HG02938 (cell line): ENCODE data around the gene SMR3B.

ENCODE experiments used
- ATAC-seq: cut with Tn5 transposase; IDR thresholded peaks from one replicate; pipeline ENCODE4 v1.9.1; 2021; ENCODE audit warnings: mild to moderate bottlenecking, moderate library complexity; ENCODE audit not compliant: unreplicated experiment

Gene SMR3B

DNA sequence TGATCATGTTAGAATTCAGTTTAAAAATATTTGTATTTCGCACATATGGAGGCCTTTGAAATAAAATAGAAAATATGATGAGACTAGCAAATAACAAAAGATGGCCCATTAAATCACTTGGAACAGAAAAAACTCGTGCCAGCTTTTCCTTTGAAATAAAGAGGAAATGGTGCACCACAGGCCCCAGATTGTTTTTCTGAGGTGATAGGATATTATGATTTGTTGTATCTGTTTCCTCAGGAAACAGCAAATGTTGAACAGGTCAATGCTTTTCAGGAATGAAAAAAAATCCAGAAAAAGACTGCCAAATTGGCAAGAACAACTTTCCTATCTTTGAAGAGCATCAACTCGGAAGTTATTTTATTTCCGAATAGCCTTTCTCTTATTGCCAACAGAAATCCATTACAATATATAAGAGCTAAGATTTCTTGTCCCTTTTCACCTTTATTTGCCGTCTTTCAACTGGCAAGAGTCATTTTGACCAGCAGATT is at the start of gene SMR3B:
Gene SMR3B (plus strand): TSS at position 441 of the 491 bp plus-strand sequence. CDS start 1,380 bp downstream, outside the sequence.
- no peak for ATAC-seq

DNA sequence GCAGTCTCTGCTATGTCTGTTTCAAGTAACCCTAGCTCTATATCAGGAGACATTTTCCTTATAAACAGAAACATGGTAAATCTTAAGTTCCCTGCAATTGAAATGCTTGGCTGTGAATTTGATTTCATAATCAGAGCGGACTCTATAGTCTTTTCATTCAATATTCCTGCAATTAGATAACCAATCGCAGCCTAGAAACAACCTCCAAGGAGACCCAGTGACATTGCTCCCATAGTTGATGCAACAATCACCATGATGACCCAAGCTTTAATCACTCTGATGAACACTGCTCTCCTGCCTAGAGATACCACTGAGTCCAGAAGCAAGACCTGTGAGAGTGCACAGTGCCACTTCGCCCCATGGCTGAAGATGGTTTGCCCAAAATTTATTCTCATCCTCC is 48.2 kb upstream of the SMR3B start, which contains the start of gene CABS1:
Gene CABS1 (plus strand): TSS at position 301 of the 400 bp plus-strand sequence. CDS start 59 bp downstream, at position 360.
- no peak for ATAC-seq

DNA sequence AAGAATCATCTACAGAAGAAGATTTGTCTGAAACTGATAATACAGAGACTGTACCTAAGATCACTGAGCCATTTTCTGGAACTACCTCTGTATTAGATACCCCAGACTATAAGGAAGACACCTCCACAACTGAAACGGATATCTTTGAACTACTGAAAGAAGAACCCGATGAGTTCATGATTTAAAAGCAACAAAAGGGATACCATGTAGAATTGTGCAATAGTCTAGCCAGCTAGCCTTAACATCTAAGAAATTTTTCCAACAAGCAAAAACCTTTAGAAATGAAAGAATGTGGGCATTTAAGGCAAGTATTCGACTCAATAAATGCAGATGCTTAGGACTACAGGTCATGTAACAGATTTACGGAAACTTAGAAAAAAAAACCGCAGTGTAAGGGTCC is 46.9 kb upstream of the SMR3B start:
- no peak for ATAC-seq

DNA sequence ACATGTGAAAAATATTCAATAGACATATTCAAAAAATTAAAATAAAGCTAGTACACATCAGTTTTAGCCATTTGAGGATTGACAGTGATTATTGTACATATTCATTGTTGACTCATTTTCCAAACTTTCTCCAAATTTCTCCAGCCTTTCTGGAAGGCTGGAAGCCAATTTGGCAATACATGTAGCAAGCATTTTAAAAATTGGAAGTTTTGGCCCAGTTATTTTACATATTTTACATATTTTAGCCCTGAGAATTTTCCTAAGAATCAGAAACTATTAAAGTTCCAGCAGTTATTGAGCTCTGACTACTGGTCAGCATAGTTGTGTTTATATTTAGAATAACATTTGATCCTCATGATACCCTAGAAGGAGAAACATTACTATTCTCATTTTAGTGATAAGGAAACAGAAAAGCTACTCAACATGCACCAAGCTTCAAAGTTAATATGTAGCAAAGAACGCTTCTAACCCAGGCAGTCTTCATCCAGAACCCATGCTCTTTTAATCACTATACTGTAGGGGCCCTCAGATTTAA is 45.0 kb upstream of the SMR3B start:
- no peak for ATAC-seq

DNA sequence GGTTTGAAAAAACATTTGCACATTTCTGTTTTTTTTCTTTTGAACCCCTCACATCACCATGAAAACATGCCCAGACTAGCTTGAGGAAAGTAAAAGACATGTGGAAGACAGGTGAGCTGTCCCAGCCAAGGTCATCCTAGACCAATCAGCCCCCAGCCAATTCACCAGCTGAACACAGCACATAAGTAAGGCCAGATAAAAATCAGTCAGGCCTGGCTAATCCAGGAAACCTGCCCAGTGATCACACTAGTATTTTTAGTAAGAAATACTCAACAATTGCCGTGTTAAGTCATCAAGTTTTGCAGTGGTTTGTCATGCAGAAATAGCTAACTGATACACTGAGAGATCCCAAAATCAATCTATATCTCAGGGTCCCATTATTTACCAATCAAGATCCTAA is 26.7 kb upstream of the SMR3B start:
- ATAC-seq = no peak

DNA sequence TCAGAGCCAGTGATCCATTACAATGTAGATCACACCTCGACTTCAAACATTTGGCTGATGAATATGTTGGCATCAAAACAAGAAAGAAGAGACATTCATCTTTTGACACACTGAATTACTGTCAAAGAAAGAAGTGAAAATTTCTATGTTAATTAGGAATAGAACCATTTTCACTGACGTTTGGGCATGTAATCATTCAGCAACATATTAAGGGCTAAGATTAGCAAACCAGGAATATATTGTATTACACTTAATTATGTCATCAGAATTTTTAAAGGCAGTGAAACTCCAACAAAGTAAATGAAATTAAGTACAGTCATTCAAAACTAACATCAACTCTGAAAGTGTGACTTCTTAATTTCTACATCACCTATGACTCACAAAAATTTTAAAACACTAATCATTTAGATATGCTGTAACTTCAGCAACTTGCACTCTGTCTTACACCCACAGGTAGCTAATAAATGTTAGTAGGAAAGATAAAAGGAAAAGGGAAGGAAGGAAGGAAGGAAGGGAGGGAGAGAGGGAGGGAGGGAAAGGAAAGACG is 23.7 kb upstream of the SMR3B start:
- no peak for ATAC-seq

DNA sequence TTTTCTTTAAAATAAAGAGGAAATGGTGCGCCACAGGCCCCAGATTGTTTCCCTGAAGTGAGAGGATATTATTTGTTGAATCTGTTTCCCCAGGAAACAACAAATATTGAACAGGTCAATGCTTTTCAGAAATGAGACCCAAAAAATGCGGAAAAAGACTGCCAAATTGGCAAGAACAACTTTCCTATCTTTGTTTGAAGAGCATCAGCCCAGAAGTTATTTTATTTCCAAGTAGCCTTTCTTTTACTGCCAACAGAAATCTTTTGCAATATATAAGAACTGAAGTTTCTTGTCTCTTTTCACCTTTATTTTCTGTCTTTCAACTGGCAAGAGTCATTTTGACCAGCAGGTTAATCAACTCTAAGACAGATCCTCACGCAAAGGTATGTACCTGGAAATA is 22.5 kb upstream of the SMR3B start, which contains the start of gene SMR3A:
Gene SMR3A (plus strand): TSS at position 301 of the 400 bp plus-strand sequence. CDS start 1,356 bp downstream, outside the sequence.
- no peak for ATAC-seq

DNA sequence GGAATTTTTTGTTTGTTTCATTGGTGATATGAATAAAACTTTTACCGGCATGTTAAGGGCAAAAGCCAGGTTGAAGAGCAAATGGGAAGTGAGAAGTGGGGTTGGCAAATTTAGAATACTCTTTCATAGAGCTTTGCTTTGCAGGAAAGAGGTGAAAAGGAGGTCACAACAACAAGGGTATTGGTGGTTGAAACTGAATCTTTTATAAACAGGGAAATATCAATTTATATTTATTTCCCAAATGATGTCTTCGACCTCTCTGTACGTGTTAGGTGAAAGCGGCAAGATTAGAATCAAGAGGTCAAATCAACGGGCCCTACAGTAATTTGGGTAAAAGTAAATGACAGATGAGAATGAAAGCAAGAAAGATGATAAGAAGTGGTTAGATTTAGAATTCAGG is 18.9 kb upstream of the SMR3B start:
- ATAC-seq = no peak

DNA sequence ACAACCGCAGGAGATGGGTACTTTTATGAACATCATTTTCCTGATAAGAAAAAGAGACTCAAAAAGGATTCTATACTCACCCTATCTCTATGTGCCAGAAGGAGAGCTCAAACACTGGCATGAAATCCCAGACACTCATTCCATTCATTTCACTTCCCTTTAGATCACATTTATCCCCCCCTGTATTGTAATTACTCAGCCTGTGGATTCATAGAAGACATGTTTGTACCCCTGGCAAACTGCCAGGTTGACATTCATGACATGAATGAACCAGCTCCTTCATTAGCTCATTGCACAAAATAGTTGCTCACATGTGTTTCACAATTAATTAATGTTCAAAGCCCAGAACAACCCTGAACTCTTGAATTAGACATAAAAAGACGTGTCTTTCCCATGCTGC is 17.5 kb upstream of the SMR3B start:
- ATAC-seq = no peak

DNA sequence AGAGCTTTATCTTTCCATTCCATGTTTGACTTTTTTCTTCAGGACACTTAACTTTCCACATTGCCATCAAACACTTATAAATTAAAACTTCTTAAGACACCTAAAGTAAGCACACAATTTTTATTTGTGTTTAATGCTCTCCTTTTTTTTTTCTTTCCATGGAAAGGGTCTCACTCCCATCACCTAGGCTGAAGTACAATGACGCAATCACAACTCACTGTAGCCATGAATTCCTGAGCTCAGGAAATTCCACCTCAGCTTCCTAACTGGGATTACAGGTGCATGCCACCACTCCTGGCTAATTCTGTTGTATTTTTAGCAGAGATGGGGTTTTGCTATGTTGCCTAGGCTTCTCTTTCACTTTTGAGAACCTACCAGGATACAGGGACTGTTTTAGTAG is 15.1 kb upstream of the SMR3B start:
- no peak for ATAC-seq

DNA sequence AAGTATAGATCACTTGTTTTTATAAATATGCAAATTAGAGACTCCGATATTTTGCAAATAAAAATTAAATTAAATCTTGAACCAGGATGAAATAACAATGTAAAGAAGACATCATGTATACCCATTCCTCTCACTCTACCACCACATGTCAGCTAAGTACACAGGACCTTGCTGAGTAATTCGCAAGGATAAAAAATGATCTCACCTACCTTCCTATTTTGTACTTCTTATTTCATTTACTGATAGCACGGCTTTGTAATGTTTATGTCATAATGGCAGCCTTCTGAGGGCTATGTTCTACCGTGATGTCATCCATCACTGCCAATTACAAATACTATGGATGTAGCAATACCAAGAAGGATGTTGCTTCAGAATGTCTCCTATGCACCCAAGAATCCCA is 10.9 kb upstream of the SMR3B start:
- ATAC-seq = no peak

DNA sequence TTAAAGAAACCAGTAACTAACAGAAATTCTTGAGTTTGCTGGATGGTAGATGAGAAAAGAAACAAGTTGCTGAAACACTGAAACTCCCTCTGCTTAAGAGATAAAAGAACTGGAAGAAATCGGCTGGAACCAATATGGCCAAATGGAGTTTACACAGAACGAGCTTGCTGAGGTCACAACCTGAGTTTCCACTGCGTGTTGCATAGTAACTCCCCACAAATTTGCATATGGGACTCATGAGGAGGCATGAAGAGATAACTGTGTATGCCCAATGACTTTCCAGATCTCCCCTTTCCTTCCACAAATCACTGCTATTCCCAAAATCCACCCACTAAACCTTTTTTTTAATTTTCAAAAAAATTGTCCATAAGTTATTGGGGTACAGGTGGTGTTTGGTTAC is 10.2 kb upstream of the SMR3B start:
- ATAC-seq = no peak

DNA sequence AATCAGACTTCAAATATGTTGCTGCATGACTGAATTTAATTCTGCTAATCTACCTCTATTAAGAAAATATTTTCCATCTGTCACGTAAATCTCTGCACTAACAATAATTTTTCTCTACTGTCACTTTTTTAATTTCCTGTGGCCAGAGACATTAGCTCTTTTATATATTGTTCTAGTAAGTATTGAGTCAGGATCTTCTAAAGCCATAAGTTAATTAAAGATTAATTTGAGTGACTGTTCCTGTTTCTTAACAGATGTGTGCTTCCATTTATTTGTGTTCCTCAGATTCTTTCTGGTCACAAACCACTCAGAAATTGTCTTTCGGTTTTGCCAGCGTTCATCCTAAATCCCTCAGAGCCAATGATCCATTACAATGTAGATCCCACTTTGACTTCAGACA is 2.4 kb upstream of the SMR3B start:
- ATAC-seq = no peak

DNA sequence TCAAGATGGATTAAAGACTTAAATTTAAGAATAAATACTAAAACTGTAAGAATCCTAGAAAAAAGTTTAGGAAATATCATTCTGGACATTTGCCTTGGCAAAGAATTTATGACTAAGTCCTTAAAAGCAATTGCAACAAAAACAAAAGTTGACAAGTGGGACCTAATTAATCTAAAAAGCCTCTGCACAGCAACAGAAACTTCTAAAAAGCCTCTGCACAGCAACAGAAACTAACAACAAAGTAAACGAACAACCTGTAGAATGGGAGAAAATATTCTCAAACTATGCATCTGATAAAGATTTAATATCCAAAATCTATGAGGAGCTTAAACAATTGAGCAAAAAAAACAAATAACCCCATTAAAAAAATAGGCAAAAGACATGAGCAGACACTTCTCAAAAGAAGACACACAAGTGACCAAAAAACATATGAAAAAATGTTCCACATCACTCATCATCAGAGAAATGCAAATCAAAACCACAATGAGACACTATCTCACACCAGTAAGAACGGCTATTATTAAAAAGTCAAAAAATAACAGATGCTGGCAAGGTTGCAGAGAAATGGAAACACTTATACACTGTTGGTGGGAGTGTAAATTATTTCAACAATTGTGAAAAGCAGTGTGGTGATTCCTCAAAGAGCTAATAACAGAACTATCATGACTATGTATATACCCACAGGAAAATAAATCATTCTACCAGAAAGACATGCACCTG is 9.3 kb downstream of the SMR3B start:
- ATAC-seq = peak; percentile 68

DNA sequence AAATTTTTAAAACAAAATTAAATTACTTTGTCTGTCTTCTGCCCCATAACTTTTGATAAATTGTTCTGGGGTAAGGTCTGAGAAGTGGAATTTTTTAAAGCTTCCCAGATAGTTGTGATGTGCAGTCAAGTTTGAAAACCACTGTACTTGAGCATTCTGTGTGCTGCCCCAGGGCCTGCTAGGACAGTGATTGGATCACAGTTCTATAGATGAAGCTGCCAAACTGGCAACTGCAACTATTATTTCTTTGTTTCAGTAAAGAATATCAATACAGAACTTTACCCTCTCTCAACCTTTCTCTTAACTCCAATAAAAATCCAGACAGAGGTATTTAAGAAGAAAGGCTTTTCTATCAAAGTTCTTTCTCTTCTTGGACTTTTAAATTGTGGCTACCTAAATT is 14.6 kb downstream of the SMR3B start, which contains the start of gene OPRPN:
Gene OPRPN (plus strand): TSS at position 361 of the 400 bp plus-strand sequence. CDS start 1,346 bp downstream, outside the sequence.
- no peak for ATAC-seq

DNA sequence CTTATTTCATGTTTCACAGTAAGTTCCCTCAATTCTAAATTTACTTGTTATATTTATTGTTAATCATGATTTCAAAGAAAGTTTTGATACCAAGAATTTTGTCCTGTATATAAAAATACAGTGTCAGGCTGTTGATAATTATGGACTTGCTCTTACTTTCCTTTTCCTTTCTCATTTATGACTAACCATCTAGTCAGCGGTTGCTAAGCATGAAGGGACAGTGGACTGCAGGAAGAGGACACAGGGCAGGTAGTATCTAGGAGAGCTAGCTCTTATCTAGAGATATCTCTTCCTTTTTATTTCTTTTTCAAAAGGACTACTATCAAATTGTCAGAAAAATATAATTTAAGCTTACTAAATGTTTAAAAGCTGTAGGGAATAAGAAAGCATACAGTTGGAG is 16.4 kb downstream of the SMR3B start:
- ATAC-seq = peak; percentile 59

DNA sequence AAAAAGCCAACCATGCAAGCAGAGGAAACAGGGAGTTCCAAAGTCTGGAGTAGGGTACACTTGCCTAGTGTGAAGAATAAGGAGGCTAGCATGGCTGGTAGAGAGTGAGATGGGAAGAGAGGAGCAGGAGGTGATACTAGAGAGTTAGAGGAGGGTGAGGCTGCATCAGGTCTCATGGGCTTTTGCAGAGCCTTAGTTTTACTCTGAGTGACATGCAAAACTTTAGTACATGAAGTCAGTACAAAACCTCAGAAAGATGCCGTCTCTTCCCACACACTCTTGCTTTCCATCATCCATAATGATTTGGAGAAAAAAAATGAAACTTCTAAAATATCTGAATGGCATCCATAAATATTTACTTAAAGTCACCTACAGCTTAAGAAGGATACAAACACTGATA is 19.8 kb downstream of the SMR3B start:
- no peak for ATAC-seq

DNA sequence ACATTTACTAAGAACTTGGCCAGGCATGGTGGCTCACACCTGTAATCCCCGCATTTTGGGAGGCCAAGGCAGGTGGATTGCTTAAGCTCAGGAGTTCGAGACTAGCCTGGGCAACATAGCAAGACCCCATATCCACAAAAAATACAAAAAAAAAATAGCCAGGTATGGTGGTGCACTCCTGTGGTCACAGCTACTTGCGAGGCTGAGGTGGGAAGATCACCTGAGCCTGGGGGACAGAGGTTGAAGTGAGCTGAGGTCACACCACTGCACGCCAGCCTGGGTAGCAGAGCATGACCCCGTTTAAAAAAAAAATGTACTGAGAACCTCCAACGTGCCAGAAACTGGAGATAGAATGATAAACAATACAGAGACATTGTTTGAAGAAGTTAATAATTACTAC is 22.8 kb downstream of the SMR3B start:
- ATAC-seq = peak; percentile 75

DNA sequence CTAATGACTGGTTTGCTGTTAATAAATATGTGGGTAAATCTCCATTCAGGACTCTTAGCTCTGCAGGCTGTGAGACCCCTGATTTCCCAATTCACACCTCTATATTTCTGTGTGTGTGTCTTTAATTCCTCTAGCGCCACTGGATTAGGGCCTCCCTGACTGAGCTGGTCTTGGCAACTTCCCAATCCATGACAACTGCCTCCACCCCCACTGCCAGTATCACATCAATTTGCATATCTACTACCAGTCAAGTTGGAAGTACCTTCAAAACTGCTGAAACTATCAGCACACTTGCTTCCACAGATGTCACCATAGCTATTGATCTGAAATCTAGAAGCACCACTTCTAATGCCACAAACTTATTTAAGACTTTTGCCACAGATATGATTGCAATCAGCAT is 42.4 kb downstream of the SMR3B start:
- no peak for ATAC-seq

DNA sequence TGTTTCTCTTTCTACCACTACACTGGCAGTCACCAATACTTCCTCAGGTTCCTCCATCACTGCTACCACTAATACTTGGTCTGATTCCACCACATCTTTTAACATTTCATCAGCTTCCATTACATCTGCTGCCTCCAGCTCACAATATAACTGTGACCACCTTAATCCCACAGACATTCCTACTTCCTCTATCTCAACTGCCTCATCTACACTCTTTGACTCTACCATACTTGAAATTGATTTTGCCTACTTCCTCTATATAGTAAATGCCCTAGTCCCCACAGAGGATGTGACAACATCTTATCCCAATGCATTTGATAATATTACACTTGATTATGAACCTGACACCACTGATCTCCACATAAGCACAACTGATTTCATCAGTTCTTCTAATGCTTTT is 43.9 kb downstream of the SMR3B start:
- peak; percentile 52 for ATAC-seq

DNA sequence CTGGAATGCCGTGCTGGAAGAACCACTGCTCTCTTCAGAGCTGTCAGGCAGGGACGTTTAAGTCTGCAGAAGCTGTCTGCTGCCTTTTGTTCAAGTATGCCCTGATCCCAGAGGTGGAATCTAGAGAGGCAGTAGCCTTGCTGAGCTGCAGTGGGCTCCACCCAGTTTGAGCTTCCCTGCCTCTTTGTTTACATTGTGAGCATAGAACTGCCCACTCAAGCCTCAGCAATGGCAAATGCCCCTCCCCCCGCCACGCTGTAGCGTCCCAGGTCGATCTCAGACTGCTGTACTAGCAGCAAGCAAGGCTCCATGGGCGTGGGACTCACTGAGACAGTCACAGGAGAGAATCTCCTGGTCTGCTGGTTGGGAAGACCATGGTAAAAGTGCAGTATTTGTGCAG is 54.3 kb downstream of the SMR3B start:
- ATAC-seq = no peak
